ENCODE measurements around the gene NKD2.
A peak's percentile ranks its signal among the peaks of the same experiment; 100 is the strongest.

NKD2 gene

GRCh38 chr5:983568-983967 lies 25.0 kb upstream of the NKD2 start:
- no peaks in the 10 kb centered on the region for H3K36me3 ChIP-seq (ENCODE audit: control insufficient read depth, insufficient read depth, low read length)
- no peaks in the 10 kb centered on the region; the same call in 1 of the 2 replicates for H3K27me3 ChIP-seq (replicated peaks; ENCODE audit: control insufficient read depth, insufficient read depth, low read length)
- TF ChIP-seq, protein P1, sequence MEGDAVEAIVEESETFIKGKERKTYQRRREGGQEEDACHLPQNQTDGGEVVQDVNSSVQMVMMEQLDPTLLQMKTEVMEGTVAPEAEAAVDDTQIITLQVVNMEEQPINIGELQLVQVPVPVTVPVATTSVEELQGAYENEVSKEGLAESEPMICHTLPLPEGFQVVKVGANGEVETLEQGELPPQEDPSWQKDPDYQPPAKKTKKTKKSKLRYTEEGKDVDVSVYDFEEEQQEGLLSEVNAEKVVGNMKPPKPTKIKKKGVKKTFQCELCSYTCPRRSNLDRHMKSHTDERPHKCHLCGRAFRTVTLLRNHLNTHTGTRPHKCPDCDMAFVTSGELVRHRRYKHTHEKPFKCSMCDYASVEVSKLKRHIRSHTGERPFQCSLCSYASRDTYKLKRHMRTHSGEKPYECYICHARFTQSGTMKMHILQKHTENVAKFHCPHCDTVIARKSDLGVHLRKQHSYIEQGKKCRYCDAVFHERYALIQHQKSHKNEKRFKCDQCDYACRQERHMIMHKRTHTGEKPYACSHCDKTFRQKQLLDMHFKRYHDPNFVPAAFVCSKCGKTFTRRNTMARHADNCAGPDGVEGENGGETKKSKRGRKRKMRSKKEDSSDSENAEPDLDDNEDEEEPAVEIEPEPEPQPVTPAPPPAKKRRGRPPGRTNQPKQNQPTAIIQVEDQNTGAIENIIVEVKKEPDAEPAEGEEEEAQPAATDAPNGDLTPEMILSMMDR (IDR thresholded peaks at IDR 0.05; ENCODE audit: insufficient read depth, low read length, poor library complexity, severe bottlenecking) = no peak
- H3K4me3 ChIP-seq (replicated peaks; ENCODE audit: low read depth, low read length) = no peak overlapping the region
- DNase-seq (ENCODE audit: extremely low read depth, insufficient read length) = no peak

DNA sequence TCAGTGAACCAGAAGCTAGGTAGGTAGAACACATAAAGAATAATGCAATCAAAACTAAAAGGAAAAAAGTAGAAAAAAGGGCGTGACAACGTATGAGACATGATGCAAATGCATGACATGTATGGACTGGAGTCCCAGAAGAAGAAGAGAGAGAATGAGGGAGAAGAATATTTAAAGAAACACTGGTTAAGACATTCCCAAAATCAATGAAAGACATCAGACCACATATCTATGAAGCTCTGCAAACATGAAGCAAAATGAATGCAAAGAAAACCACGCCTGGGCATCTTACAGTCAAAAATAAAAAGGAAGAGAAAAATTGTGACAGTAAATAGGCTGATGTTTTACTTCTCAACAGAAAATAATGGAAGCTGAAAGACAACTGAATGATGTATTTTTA lies 23.8 kb upstream of the NKD2 start:
- Histone ChIP-seq H3K36me3 (ENCODE audit: control insufficient read depth, insufficient read depth, low read length) (no peaks in the 10 kb centered on the region), H3K27me3 (replicated peaks; ENCODE audit: control insufficient read depth, insufficient read depth, low read length) (no peaks in the 10 kb centered on the region), H3K4me3 (replicated peaks; ENCODE audit: low read depth, low read length) (no peak overlapping the region)
- TF ChIP-seq, protein P1 (IDR thresholded peaks at IDR 0.05; ENCODE audit: insufficient read depth, low read length, poor library complexity, severe bottlenecking) = no peak
- no peak for DNase-seq (ENCODE audit: extremely low read depth, insufficient read length)

- Histone ChIP-seq H3K4me3 (replicated peaks; ENCODE audit: low read depth, low read length) (no peak overlapping the region), H3K36me3 (ENCODE audit: control insufficient read depth, insufficient read depth, low read length) (no peaks in the 10 kb centered on the region), H3K27me3 (replicated peaks; ENCODE audit: control insufficient read depth, insufficient read depth, low read length) (no peaks in the 10 kb centered on the region)
- no peak for DNase-seq (ENCODE audit: extremely low read depth, insufficient read length)
- TF ChIP-seq, protein P1 (IDR thresholded peaks at IDR 0.05; ENCODE audit: insufficient read depth, low read length, poor library complexity, severe bottlenecking) = no peak
Measured at GRCh38 chr5:987761-988160, 20.8 kb upstream of the NKD2 start.

DNA sequence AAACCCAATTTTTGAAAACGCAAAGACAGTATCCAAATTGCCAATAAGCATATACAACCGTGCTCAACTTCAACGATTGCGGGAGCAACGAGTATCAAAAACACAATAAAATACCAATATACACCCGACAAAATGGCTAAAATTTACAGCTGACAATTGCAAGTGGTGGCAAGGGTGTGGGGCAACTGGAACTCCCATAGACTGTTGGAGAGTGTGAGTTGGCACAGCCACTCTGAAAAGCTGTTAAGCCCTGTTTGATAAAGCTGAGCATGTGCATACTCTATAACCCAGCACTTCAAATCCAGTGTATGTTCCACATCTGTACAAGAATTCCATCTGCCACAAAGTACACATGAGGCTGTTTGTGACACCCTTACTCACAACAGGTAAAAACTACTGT lies 20.3 kb upstream of the NKD2 start:
- H3K27me3 ChIP-seq (replicated peaks; ENCODE audit: control insufficient read depth, insufficient read depth, low read length) = no peaks in the 10 kb centered on the region
- no peaks in the 10 kb centered on the region for H3K36me3 ChIP-seq (ENCODE audit: control insufficient read depth, insufficient read depth, low read length)
- no peak for DNase-seq (ENCODE audit: extremely low read depth, insufficient read length)
- no peak overlapping the region for H3K4me3 ChIP-seq (replicated peaks; ENCODE audit: low read depth, low read length)
- TF ChIP-seq, protein P1 (IDR thresholded peaks at IDR 0.05; ENCODE audit: insufficient read depth, low read length, poor library complexity, severe bottlenecking) = no peak

GRCh38 chr5:989961-990530 lies 18.6 kb upstream of the NKD2 start:
- TF ChIP-seq, protein P1 (IDR thresholded peaks at IDR 0.05; ENCODE audit: insufficient read depth, low read length, poor library complexity, severe bottlenecking) = peak; percentile 16
- Histone ChIP-seq H3K27me3 (replicated peaks; ENCODE audit: control insufficient read depth, insufficient read depth, low read length) (no peaks in the 10 kb centered on the region; the same call in 1 of the 2 replicates), H3K4me3 (replicated peaks; ENCODE audit: low read depth, low read length) (no peak overlapping the region), H3K36me3 (ENCODE audit: control insufficient read depth, insufficient read depth, low read length) (no peaks in the 10 kb centered on the region)
- DNase-seq (ENCODE audit: extremely low read depth, insufficient read length) = no peak

Data from GM06990 (cell line).